ENCODE measurements around the gene SLC10A7.

GRCh38 chr4:146524663-146525062, 2.9 kb upstream of the SLC10A7 start:
- TF ChIP-seq CTCF (IDR thresholded peaks at IDR 0.05) = no peak
- no peak for TF ChIP-seq POLR2A (IDR thresholded peaks at IDR 0.05)

Measured in uterus (tissue), 2 donors.